Naive thymus-derived CD8-positive, alpha-beta T cell (primary cell): ENCODE data around the gene DCAF10. TPM values are rescaled to one million over a fixed set of nuclear protein-coding genes. Genes with fewer than 3 reads are reported as not detected.
"Not testable (repeated sequence)": the region's sequence is repeated elsewhere in the genome, so short reads cannot be mapped to it uniquely, and the experiment has no call there.

Experiments used
- ATAC-seq, 2 donors: fragments of 150-1000 bp; cut with Tn5 transposase in 1 of 2; sonication (Bioruptor Pico), chemical (Tn5 transposase) in 1 of 2; 1 replicate in 1 of 2; 2 replicates in 1 of 2; pipeline ENCODE4 v1.10.0; 2021; ENCODE audit warnings: mild to moderate bottlenecking in 2 of 2, moderate library complexity in 2 of 2
- POLR2A ChIA-PET: fragments of 350-600 bp; sonication (Branson Sonifier 250); formaldehyde crosslinking; loops from one replicate; lab custom pipeline; 2021; ENCODE audit warnings: antibody characterized with exemption; lab: Charles Lee
- DNase-seq, 10 donors: peaks; one replicate each; pipeline versions ENCODE4 v3.0.0 to v3.0.0-alpha.2; 2020 to 2022
- H3K27ac Mint-ChIP-seq, 10 donors: one replicate each; pipeline ENCODE4 v1.8.0; 2020 to 2022; ENCODE audit warnings: mild to moderate bottlenecking in 10 of 10, mixed read lengths in 10 of 10, moderate library complexity in 4 of 10, inconsistent platforms in 1 of 10
- H3K27me3 Mint-ChIP-seq, 5 donors: one replicate each; pipeline ENCODE4 v1.8.0; 2021 to 2022; ENCODE audit warnings: mixed read lengths in 5 of 5
- H3K36me3 Mint-ChIP-seq, 3 donors: one replicate each; pipeline ENCODE4 v1.8.0; 2020 to 2022; ENCODE audit warnings: mixed read lengths in 3 of 3, mild to moderate bottlenecking in 2 of 3, inconsistent platforms in 1 of 3
- H3K4me1 Mint-ChIP-seq, 4 donors: one replicate each; pipeline ENCODE4 v1.8.0; 2021 to 2022; ENCODE audit warnings: mixed read lengths in 4 of 4
- H3K4me3 Mint-ChIP-seq, 10 donors: one replicate each; pipeline ENCODE4 v1.8.0; 2020 to 2022; ENCODE audit warnings: mild to moderate bottlenecking in 10 of 10, mixed read lengths in 10 of 10, moderate library complexity in 6 of 10, inconsistent platforms in 1 of 10
- H3K9me3 Mint-ChIP-seq, 9 donors: one replicate each; pipeline ENCODE4 v1.8.0; 2020 to 2022; ENCODE audit warnings: mixed read lengths in 9 of 9, mild to moderate bottlenecking in 3 of 9, inconsistent platforms in 1 of 9, moderate library complexity in 1 of 9
- polyA plus RNA-seq, 3 donors: library from polyadenylated mRNA; unstranded; fragments of 300-500 nt; fragmentation: Illumina TruSeq; gene quantifications; one replicate each; pipeline ENCODE4 v1.2.3, GENCODE V29; 2021
- total RNA-seq, 8 experiments: library from RNA in 2 of 8; stranded (reverse) in 2 of 8; gene quantifications; one replicate each; pipeline ENCODE4 v1.2.3 and lab custom pipeline; 2021 to 2026

DCAF10 gene
- total and polyA plus RNA-seq, 5 experiments from 2014 or later, result 23.6 to 35.0 (median 27.3) TPM

- Mint-ChIP-seq H3K36me3 (peaks cover 15 to 81% (median 48%) of the 10 kb centered on the region in 3 donors), H3K4me1 (peaks cover 0 to 12% (median 5%) of the 10 kb centered on the region in 4 donors), H3K9me3 (no peaks in the 10 kb centered on the region), H3K27me3 (no peaks in the 10 kb centered on the region), H3K4me3 (no peak overlapping the region), H3K27ac (no peak overlapping the region)
- DNase-seq (no peak), ATAC-seq (no peak)
- POLR2A ChIA-PET, result no interaction called here
These were observed 88.9 kb downstream of the DCAF10 start for GRCh38 chr9:37889536-37889935.

- DNase-seq, ATAC-seq, H3K27ac Mint-ChIP-seq, POLR2A ChIA-PET, H3K27me3 Mint-ChIP-seq, H3K4me3 Mint-ChIP-seq, H3K9me3 Mint-ChIP-seq: not testable (repeated sequence)
- H3K36me3 Mint-ChIP-seq, result peaks cover 15 to 85% (median 48%) of the 10 kb centered on the region in 3 donors
- H3K4me1 Mint-ChIP-seq, result peaks cover 0 to 12% (median under 1%) of the 10 kb centered on the region in 4 donors
These were observed 90.4 kb downstream of the DCAF10 start for GRCh38 chr9:37891042-37891441.

- Mint-ChIP-seq H3K27ac (peak overlapping the region in 1 of 10 donors; percentile 5), H3K9me3 (no peaks in the 10 kb centered on the region), H3K27me3 (no peaks in the 10 kb centered on the region), H3K4me3 (no peak overlapping the region), H3K4me1 (peaks cover 0 to 12% (median 0%) of the 10 kb centered on the region in 4 donors), H3K36me3 (peaks cover 15 to 86% (median 51%) of the 10 kb centered on the region in 3 donors)
- POLR2A ChIA-PET, result no interaction called here
- DNase-seq (no peak), ATAC-seq (no peak)
These were observed 91.5 kb downstream of the DCAF10 start for GRCh38 chr9:37892063-37892462.

- DNase-seq (no peak), ATAC-seq (no peak)
- no peaks in the 10 kb centered on the region for H3K27me3 Mint-ChIP-seq
- peak overlapping the region in 1 of 10 donors; percentile 26 for H3K27ac Mint-ChIP-seq
- H3K36me3 Mint-ChIP-seq, result peaks cover 6 to 69% (median 28%) of the 10 kb centered on the region in 3 donors
- H3K4me1 Mint-ChIP-seq, result peaks cover 5 to 18% (median 10%) of the 10 kb centered on the region in 4 donors
- no peak overlapping the region for H3K4me3 Mint-ChIP-seq
- POLR2A ChIA-PET, result interaction anchor here (0.6 kb wide), 1 partner anchor 203 kb away, joined by 3 read pairs; no protein-coding TSS in a partner anchor
- no peaks in the 10 kb centered on the region for H3K9me3 Mint-ChIP-seq
These were observed 97.1 kb downstream of the DCAF10 start for GRCh38 chr9:37897665-37898064.

GRCh38 chr9:37899041-37899440 lies 98.4 kb downstream of the DCAF10 start:
- peaks cover 9 to 22% (median 17%) of the 10 kb centered on the region in 4 donors for H3K4me1 Mint-ChIP-seq
- H3K36me3 Mint-ChIP-seq, result peaks cover 0 to 55% (median 15%) of the 10 kb centered on the region in 3 donors
- POLR2A ChIA-PET, result no interaction called here
- no peaks in the 10 kb centered on the region for H3K9me3 Mint-ChIP-seq
- H3K27ac Mint-ChIP-seq, result no peak overlapping the region
- no peak for ATAC-seq
- H3K27me3 Mint-ChIP-seq, result no peaks in the 10 kb centered on the region
- no peak overlapping the region for H3K4me3 Mint-ChIP-seq
- no peak for DNase-seq

- Mint-ChIP-seq H3K9me3 (no peaks in the 10 kb centered on the region), H3K27me3 (no peaks in the 10 kb centered on the region), H3K4me1 (peaks cover 13 to 35% (median 28%) of the 10 kb centered on the region in 4 donors), H3K36me3 (peaks cover 0 to 26% (median 5%) of the 10 kb centered on the region in 3 donors), H3K4me3 (peak overlapping the region in 3 of 10 donors; percentile 52 to 66 (median 61)), H3K27ac (peak overlapping the region in 1 of 10 donors; percentile 13)
- DNase-seq, result no peak
- POLR2A ChIA-PET, result no interaction called here
- ATAC-seq, result no peak
These were observed 101.5 kb downstream of the DCAF10 start for GRCh38 chr9:37902131-37902530.

- Mint-ChIP-seq H3K36me3 (peaks cover 0 to 19% (median 0%) of the 10 kb centered on the region in 3 donors), H3K27ac (peak overlapping the region; percentile 19 to 96 (median 76)), H3K9me3 (no peaks in the 10 kb centered on the region), H3K4me1 (peaks cover 12 to 32% (median 28%) of the 10 kb centered on the region in 4 donors), H3K27me3 (no peaks in the 10 kb centered on the region), H3K4me3 (peak overlapping the region; percentile 83 to 95 (median 92))
- ATAC-seq, result peak; percentile 3 to 4
- DNase-seq, result no peak
- POLR2A ChIA-PET, result no interaction called here
These were observed 102.4 kb downstream of the DCAF10 start for GRCh38 chr9:37902796-37903646.

- POLR2A ChIA-PET, result interaction anchor here (0.8 kb wide), 1 partner anchor 185 kb away, joined by 3 read pairs; no protein-coding TSS in a partner anchor
- ATAC-seq, result peak; percentile 84
These were observed 103.2 kb downstream of the DCAF10 start, which contains the start of gene SLC25A51 for GRCh38 chr9:37903647-37904444. TSS of gene SLC25A51 (minus strand) at chr9:37904127. CDS start at chr9:37888550, 15,577 bp downstream.

GRCh38 chr9:37904445-37905130 lies 104.0 kb downstream of the DCAF10 start:
- DNase-seq, result peak in 1 of 10 donors; percentile 11
- H3K9me3 Mint-ChIP-seq, result no peaks in the 10 kb centered on the region
- peak overlapping the region; percentile 88 to 98 (median 94) for H3K27ac Mint-ChIP-seq
- H3K4me3 Mint-ChIP-seq, result peak overlapping the region; percentile 83 to 95 (median 92)
- ATAC-seq, result peak in 1 of 2 donors; percentile 1
- POLR2A ChIA-PET, result interaction anchor here (0.6 to 1.1 kb wide), 3 partner anchors 12 to 184 kb away, joined by 3 read pairs; no protein-coding TSS in a partner anchor
- H3K27me3 Mint-ChIP-seq, result peaks cover 0 to 3% (median 0%) of the 10 kb centered on the region in 5 donors
- peaks cover 12 to 33% (median 29%) of the 10 kb centered on the region in 4 donors for H3K4me1 Mint-ChIP-seq
- H3K36me3 Mint-ChIP-seq, result peaks cover 0 to 5% (median 0%) of the 10 kb centered on the region in 3 donors

More at GRCh38 chr9:37903647-37904444, 103.2 kb downstream of the DCAF10 start, which contains the start of gene SLC25A51:
- Mint-ChIP-seq H3K27ac (peak within 1 kb of the TSS; percentile 88 to 98 (median 94)), H3K9me3 (no peaks in the 10 kb centered on the region), H3K4me3 (peak within 1 kb of the TSS; percentile 83 to 95 (median 92)), H3K4me1 (peaks cover 12 to 32% (median 28%) of the 10 kb centered on the region in 4 donors), H3K27me3 (peaks cover 0 to 3% (median 0%) of the 10 kb centered on the region in 5 donors), H3K36me3 (peaks cover 0 to 12% (median 0%) of the 10 kb centered on the region in 3 donors)
- peak; percentile 89 to 100 (median 97) for DNase-seq

- Mint-ChIP-seq H3K27ac (peak overlapping the region in 9 of 10 donors; percentile 25 to 96 (median 94)), H3K27me3 (peaks cover 0 to 3% (median 0%) of the 10 kb centered on the region in 5 donors), H3K36me3 (peaks cover 0 to 4% (median 0%) of the 10 kb centered on the region in 3 donors), H3K4me1 (peaks cover 12 to 33% (median 29%) of the 10 kb centered on the region in 4 donors), H3K4me3 (peak overlapping the region in 7 of 10 donors; percentile 19 to 94 (median 92)), H3K9me3 (no peaks in the 10 kb centered on the region)
- POLR2A ChIA-PET, result interaction anchor here (1.1 kb wide), 1 partner anchor 13 kb away, joined by 3 read pairs; no protein-coding TSS in a partner anchor
- ATAC-seq (no peak), DNase-seq (no peak)
These were observed 104.5 kb downstream of the DCAF10 start for GRCh38 chr9:37905131-37905505.

- Mint-ChIP-seq H3K4me3 (peak overlapping the region in 5 of 10 donors; percentile 5 to 52 (median 19)), H3K9me3 (no peaks in the 10 kb centered on the region), H3K4me1 (peaks cover 9 to 30% (median 26%) of the 10 kb centered on the region in 4 donors), H3K27me3 (peaks cover 0 to 4% (median 0%) of the 10 kb centered on the region in 5 donors), H3K36me3 (peaks cover 0 to 1% (median 0%) of the 10 kb centered on the region in 3 donors), H3K27ac (peak overlapping the region in 6 of 10 donors; percentile 5 to 88 (median 70))
- DNase-seq (no peak), ATAC-seq (no peak)
- POLR2A ChIA-PET, result no interaction called here
These were observed 105.2 kb downstream of the DCAF10 start for GRCh38 chr9:37905776-37906175.
